Measurements from ENCODE around the gene OSBPL2. TPM values are rescaled to one million over a fixed set of nuclear protein-coding genes. Genes with fewer than 3 reads are reported as not detected.

Gene OSBPL2
- polyA plus RNA-seq, 4 donors, result 19.9 to 36.9 (median 29.3) TPM

GRCh38 chr20:62227977-62228958 is 10.1 kb upstream of the OSBPL2 start:
- FAIRE-seq, result no peak
- WGBS, 3 donors, result 21 to 49% (median 29%) methylated on average over 33 to 37 of the region's 37 CpGs
- Histone ChIP-seq H3K9me3 (ENCODE audit: control insufficient read depth in 2 of 2, insufficient read depth in 1 of 2, low read depth in 1 of 2, low read length in 1 of 2) (no peaks in the 10 kb centered on the region), H3K4me1 (ENCODE audit: control insufficient read depth in 3 of 3, insufficient read depth in 2 of 3, low read depth in 1 of 3, low read length in 2 of 3) (no peaks in the 10 kb centered on the region), H3K4me3 (ENCODE audit: low read depth in 1 of 3, low read length in 3 of 3) (no peak overlapping the region), H3K36me3 (ENCODE audit: control insufficient read depth in 3 of 3, insufficient read depth in 2 of 3, low read depth in 1 of 3, low read length in 3 of 3) (no peaks in the 10 kb centered on the region), H3K27me3 (ENCODE audit: control insufficient read depth in 3 of 3, insufficient read depth in 3 of 3, low read length in 3 of 3) (peaks cover 0 to 10% (median 3%) of the 10 kb centered on the region in 3 donors), H3K27ac (ENCODE audit: low read depth in 1 of 3, low read length in 2 of 3) (no peak overlapping the region)
- peak; percentile 34 to 44 for DNase-seq

GRCh38 chr20:62228982-62229545 is 9.3 kb upstream of the OSBPL2 start:
- no peak for FAIRE-seq
- no peak overlapping the region for H3K4me3 ChIP-seq (ENCODE audit: low read depth in 1 of 3, low read length in 3 of 3)
- no peak for DNase-seq
- H3K9me3 ChIP-seq (ENCODE audit: control insufficient read depth in 2 of 2, insufficient read depth in 1 of 2, low read depth in 1 of 2, low read length in 1 of 2), result peaks cover 0 to 4% of the 10 kb centered on the region in 2 donors
- WGBS, 3 donors, result 75 to 77% (median 75%) methylated on average over 7 of the region's 7 CpGs
- no peaks in the 10 kb centered on the region for H3K4me1 ChIP-seq (ENCODE audit: control insufficient read depth in 3 of 3, insufficient read depth in 2 of 3, low read depth in 1 of 3, low read length in 2 of 3)
- no peaks in the 10 kb centered on the region for H3K36me3 ChIP-seq (ENCODE audit: control insufficient read depth in 3 of 3, insufficient read depth in 2 of 3, low read depth in 1 of 3, low read length in 3 of 3)
- no peak overlapping the region for H3K27ac ChIP-seq (ENCODE audit: low read depth in 1 of 3, low read length in 2 of 3)
- peaks cover 0 to 4% (median 0%) of the 10 kb centered on the region in 3 donors for H3K27me3 ChIP-seq (ENCODE audit: control insufficient read depth in 3 of 3, insufficient read depth in 3 of 3, low read length in 3 of 3)

DNA sequence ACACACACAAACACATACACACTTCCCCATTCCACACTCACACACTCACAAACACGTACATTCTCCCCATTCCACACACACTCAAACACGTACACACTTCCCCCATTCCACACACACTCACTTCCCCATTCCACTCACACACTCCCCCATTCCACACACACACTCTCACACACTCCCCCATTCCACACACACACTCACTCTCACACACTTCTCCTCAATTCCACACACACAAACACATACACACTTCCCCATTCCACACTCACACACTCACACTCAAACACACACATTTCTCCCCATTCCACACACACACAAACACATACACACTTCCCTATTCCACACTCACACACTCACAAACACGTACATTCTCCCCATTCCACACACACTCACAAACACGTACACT is 8.7 kb upstream of the OSBPL2 start:
- 62 to 69% (median 62%) methylated on average over 4 of the region's 4 CpGs for WGBS, 3 donors
- H3K4me3 ChIP-seq (ENCODE audit: low read depth in 1 of 3, low read length in 3 of 3), result no peak overlapping the region
- peaks cover 0 to 4% of the 10 kb centered on the region in 2 donors for H3K9me3 ChIP-seq (ENCODE audit: control insufficient read depth in 2 of 2, insufficient read depth in 1 of 2, low read depth in 1 of 2, low read length in 1 of 2)
- no peaks in the 10 kb centered on the region for H3K4me1 ChIP-seq (ENCODE audit: control insufficient read depth in 3 of 3, insufficient read depth in 2 of 3, low read depth in 1 of 3, low read length in 2 of 3)
- H3K36me3 ChIP-seq (ENCODE audit: control insufficient read depth in 3 of 3, insufficient read depth in 2 of 3, low read depth in 1 of 3, low read length in 3 of 3), result no peaks in the 10 kb centered on the region
- peaks cover 0 to 2% (median 0%) of the 10 kb centered on the region in 3 donors for H3K27me3 ChIP-seq (ENCODE audit: control insufficient read depth in 3 of 3, insufficient read depth in 3 of 3, low read length in 3 of 3)
- DNase-seq (no peak), FAIRE-seq (no peak)
- H3K27ac ChIP-seq (ENCODE audit: low read depth in 1 of 3, low read length in 2 of 3), result no peak overlapping the region

GRCh38 chr20:62230276-62230675 is 8.0 kb upstream of the OSBPL2 start:
- no peak for FAIRE-seq
- H3K9me3 ChIP-seq (ENCODE audit: control insufficient read depth in 2 of 2, insufficient read depth in 1 of 2, low read depth in 1 of 2, low read length in 1 of 2), result peaks cover 0 to 4% of the 10 kb centered on the region in 2 donors
- H3K4me1 ChIP-seq (ENCODE audit: control insufficient read depth in 3 of 3, insufficient read depth in 2 of 3, low read depth in 1 of 3, low read length in 2 of 3), result no peaks in the 10 kb centered on the region
- no peak overlapping the region for H3K27ac ChIP-seq (ENCODE audit: low read depth in 1 of 3, low read length in 2 of 3)
- H3K4me3 ChIP-seq (ENCODE audit: low read depth in 1 of 3, low read length in 3 of 3), result no peak overlapping the region
- 94 to 96% (median 94%) methylated on average over 2 of the region's 2 CpGs for WGBS, 3 donors
- no peak for DNase-seq
- H3K27me3 ChIP-seq (ENCODE audit: control insufficient read depth in 3 of 3, insufficient read depth in 3 of 3, low read length in 3 of 3), result peaks cover 0 to 2% (median 0%) of the 10 kb centered on the region in 3 donors
- no peaks in the 10 kb centered on the region for H3K36me3 ChIP-seq (ENCODE audit: control insufficient read depth in 3 of 3, insufficient read depth in 2 of 3, low read depth in 1 of 3, low read length in 3 of 3)

- DNase-seq (no peak), FAIRE-seq (no peak)
- Histone ChIP-seq H3K4me3 (ENCODE audit: low read depth in 1 of 3, low read length in 3 of 3) (no peak overlapping the region), H3K36me3 (ENCODE audit: control insufficient read depth in 3 of 3, insufficient read depth in 2 of 3, low read depth in 1 of 3, low read length in 3 of 3) (no peaks in the 10 kb centered on the region), H3K27ac (ENCODE audit: low read depth in 1 of 3, low read length in 2 of 3) (no peak overlapping the region), H3K9me3 (ENCODE audit: control insufficient read depth in 2 of 2, insufficient read depth in 1 of 2, low read depth in 1 of 2, low read length in 1 of 2) (peaks cover 0 to 4% of the 10 kb centered on the region in 2 donors), H3K4me1 (ENCODE audit: control insufficient read depth in 3 of 3, insufficient read depth in 2 of 3, low read depth in 1 of 3, low read length in 2 of 3) (no peaks in the 10 kb centered on the region), H3K27me3 (ENCODE audit: control insufficient read depth in 3 of 3, insufficient read depth in 3 of 3, low read length in 3 of 3) (peaks cover 0 to 2% (median 0%) of the 10 kb centered on the region in 3 donors)
- 91 to 92% (median 92%) methylated on average over 10 of the region's 10 CpGs for WGBS, 3 donors
Measured at GRCh38 chr20:62230696-62231095, 7.6 kb upstream of the OSBPL2 start.

- 83 to 94% (median 89%) methylated on average over 6 of the region's 6 CpGs for WGBS, 3 donors
- Histone ChIP-seq H3K27me3 (ENCODE audit: control insufficient read depth in 3 of 3, insufficient read depth in 3 of 3, low read length in 3 of 3) (peaks cover 0 to 2% (median 0%) of the 10 kb centered on the region in 3 donors), H3K27ac (ENCODE audit: low read depth in 1 of 3, low read length in 2 of 3) (no peak overlapping the region), H3K36me3 (ENCODE audit: control insufficient read depth in 3 of 3, insufficient read depth in 2 of 3, low read depth in 1 of 3, low read length in 3 of 3) (no peaks in the 10 kb centered on the region), H3K4me3 (ENCODE audit: low read depth in 1 of 3, low read length in 3 of 3) (no peak overlapping the region), H3K4me1 (ENCODE audit: control insufficient read depth in 3 of 3, insufficient read depth in 2 of 3, low read depth in 1 of 3, low read length in 2 of 3) (no peaks in the 10 kb centered on the region), H3K9me3 (ENCODE audit: control insufficient read depth in 2 of 2, insufficient read depth in 1 of 2, low read depth in 1 of 2, low read length in 1 of 2) (peaks cover 0 to 4% of the 10 kb centered on the region in 2 donors)
- FAIRE-seq (no peak), DNase-seq (no peak)
Measured at GRCh38 chr20:62231292-62231691, 7.0 kb upstream of the OSBPL2 start.

GRCh38 chr20:62232194-62232593 is 6.1 kb upstream of the OSBPL2 start:
- WGBS, 3 donors, result 65 to 83% (median 70%) methylated on average over 7 of the region's 7 CpGs
- no peak overlapping the region for H3K27ac ChIP-seq (ENCODE audit: low read depth in 1 of 3, low read length in 2 of 3)
- FAIRE-seq, result no peak
- peaks cover 0 to 2% (median 0%) of the 10 kb centered on the region in 3 donors for H3K27me3 ChIP-seq (ENCODE audit: control insufficient read depth in 3 of 3, insufficient read depth in 3 of 3, low read length in 3 of 3)
- H3K4me1 ChIP-seq (ENCODE audit: control insufficient read depth in 3 of 3, insufficient read depth in 2 of 3, low read depth in 1 of 3, low read length in 2 of 3), result no peaks in the 10 kb centered on the region
- H3K9me3 ChIP-seq (ENCODE audit: control insufficient read depth in 2 of 2, insufficient read depth in 1 of 2, low read depth in 1 of 2, low read length in 1 of 2), result peaks cover 0 to 4% of the 10 kb centered on the region in 2 donors
- DNase-seq, result no peak
- no peak overlapping the region for H3K4me3 ChIP-seq (ENCODE audit: low read depth in 1 of 3, low read length in 3 of 3)
- no peaks in the 10 kb centered on the region for H3K36me3 ChIP-seq (ENCODE audit: control insufficient read depth in 3 of 3, insufficient read depth in 2 of 3, low read depth in 1 of 3, low read length in 3 of 3)

DNA sequence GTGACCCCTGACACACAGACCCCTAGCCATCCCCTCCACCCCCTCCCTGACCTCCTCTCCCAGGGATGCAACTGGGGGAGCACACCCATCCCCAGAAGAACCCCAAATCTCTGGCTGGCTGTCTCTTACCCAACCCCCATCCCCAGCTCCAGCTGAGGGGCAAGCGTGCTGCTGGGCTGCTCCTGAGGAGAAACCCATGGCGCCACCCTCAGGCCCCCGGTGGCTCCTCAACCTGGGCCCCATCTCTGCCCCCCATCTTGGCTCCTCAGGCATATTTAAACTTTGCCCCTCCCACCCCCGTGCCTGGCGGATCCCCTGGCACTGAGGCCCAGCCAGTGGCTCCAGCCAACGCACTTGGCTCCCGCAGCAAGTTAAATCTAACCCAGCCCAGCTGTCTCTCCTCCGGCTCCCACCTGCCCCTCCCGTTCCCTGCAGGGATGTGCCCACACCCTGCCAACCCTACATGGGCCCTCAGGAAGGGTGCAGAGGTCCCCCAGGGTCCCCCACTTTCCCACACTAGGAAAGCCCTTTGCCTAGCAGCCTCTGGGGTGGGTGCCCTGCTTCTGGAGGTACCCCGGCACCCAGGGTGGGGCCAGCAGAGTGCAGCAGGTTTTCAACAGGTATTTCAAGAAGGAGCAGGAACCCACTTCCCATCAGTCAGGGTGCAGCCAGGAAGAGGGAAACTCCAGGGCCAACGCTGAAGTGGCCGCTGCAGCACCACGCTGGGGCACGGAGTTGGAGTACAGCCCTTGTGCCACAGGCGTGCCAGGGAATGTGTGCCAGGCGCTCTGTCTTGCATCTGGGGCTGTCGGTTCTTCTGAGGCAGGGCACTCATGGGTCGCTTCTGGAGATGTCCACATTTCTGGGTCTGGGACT is 5.3 kb upstream of the OSBPL2 start:
- H3K4me3 ChIP-seq (ENCODE audit: low read depth in 1 of 3, low read length in 3 of 3), result no peak overlapping the region
- H3K9me3 ChIP-seq (ENCODE audit: control insufficient read depth in 2 of 2, insufficient read depth in 1 of 2, low read depth in 1 of 2, low read length in 1 of 2), result peaks cover 0 to 4% of the 10 kb centered on the region in 2 donors
- FAIRE-seq, result no peak
- 62 to 70% (median 69%) methylated on average over 17 to 18 of the region's 18 CpGs for WGBS, 3 donors
- H3K36me3 ChIP-seq (ENCODE audit: control insufficient read depth in 3 of 3, insufficient read depth in 2 of 3, low read depth in 1 of 3, low read length in 3 of 3), result no peaks in the 10 kb centered on the region
- no peak overlapping the region for H3K27ac ChIP-seq (ENCODE audit: low read depth in 1 of 3, low read length in 2 of 3)
- DNase-seq, result no peak
- H3K4me1 ChIP-seq (ENCODE audit: control insufficient read depth in 3 of 3, insufficient read depth in 2 of 3, low read depth in 1 of 3, low read length in 2 of 3), result peaks cover 0 to 5% (median 4%) of the 10 kb centered on the region in 3 donors
- H3K27me3 ChIP-seq (ENCODE audit: control insufficient read depth in 3 of 3, insufficient read depth in 3 of 3, low read length in 3 of 3), result peaks cover 0 to 2% (median 0%) of the 10 kb centered on the region in 3 donors
